ENCODE data around the gene NOSTRIN. TPM values are rescaled to one million over a fixed set of nuclear protein-coding genes. Genes with fewer than 3 reads are reported as not detected.

Gene NOSTRIN
- total and polyA plus RNA-seq, 2 experiments from 2014 or later: 0.45 to 0.54 TPM

DNA sequence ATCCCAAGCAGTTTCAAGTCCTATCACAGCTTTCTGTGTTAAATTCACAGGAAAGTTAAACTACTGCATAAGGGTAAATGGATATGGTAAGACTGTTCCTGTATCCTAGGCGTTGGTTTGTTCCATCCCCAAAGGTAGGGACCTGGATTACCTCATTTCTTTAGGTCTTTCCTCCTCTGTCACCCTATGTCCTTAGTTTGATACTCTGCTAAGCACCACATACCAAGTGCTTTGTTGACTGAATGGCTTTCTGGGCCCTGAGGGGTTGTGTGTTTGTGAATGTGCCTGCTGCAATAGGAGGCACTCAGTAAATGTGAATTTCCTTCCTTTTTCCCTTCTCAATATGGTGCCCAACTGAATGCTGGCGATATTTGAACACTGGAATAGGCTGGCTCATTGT lies 7.8 kb downstream of the NOSTRIN start:
- no peaks in the 10 kb centered on the region for H3F3A ChIP-seq (ENCODE audit: insufficient read depth)
- 56 to 73% methylated on average over 2 of the region's 2 CpGs for WGBS, 2 experiments (ENCODE audit: low coverage in 1 of 2, low lambda C conversion rate in 2 of 2, missing lambda C conversion rate in 2 of 2)
- no peak for DNase-seq

DNA sequence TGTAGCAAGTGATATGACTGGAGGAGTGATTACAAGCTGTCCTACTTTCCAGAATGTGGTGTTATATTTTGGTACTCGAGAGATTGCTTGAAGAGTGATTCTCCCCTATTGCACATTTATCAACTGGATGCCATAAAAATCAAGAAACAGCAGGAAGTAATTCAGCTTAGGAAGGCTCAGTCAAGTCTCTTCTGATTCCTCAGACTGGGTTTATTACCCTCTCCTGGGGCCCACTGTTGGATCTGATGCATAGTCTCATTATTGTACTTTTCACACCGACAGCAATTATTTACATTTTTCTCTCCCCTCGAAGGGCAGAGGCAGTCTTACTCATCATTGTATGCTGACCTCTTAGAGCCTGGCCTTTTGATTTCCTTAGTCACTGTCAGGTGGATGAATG lies 9.3 kb downstream of the NOSTRIN start:
- Histone ChIP-seq H3K27ac (no peak overlapping the region), H3K79me2 (ENCODE audit: insufficient read depth) (no peaks in the 10 kb centered on the region), H3K4me3 (no peak overlapping the region), H3F3A (ENCODE audit: insufficient read depth) (peaks cover 3% of the 10 kb centered on the region), H3K9me3 (ENCODE audit: low read depth) (no peaks in the 10 kb centered on the region), H3K4me2 (ENCODE audit: unreplicated experiment) (no peak overlapping the region), H3K9ac (no peak overlapping the region), H2AFZ (no peak overlapping the region), H3K27me3 (replicated peaks; ENCODE audit: insufficient read depth) (no peaks in the 10 kb centered on the region), H4K20me1 (ENCODE audit: insufficient read depth) (no peaks in the 10 kb centered on the region), H3K4me1 (ENCODE audit: insufficient read depth) (peaks cover 9% of the 10 kb centered on the region), H3K36me3 (ENCODE audit: low read depth) (no peaks in the 10 kb centered on the region), H3K9me2 (ENCODE audit: insufficient read depth) (no peaks in the 10 kb centered on the region)
- TF ChIP-seq EZH2phosphoT487 (IDR thresholded peaks at IDR 0.05; ENCODE audit: insufficient read depth, low read depth): no peak
- no peak for TF ChIP-seq EZH2 (IDR thresholded peaks at IDR 0.05; ENCODE audit: insufficient read depth, poor library complexity, severe bottlenecking)
- whole genome bisulfite sequencing, 2 experiments (ENCODE audit: low coverage in 1 of 2, low lambda C conversion rate in 2 of 2, missing lambda C conversion rate in 2 of 2): 29 to 30% methylated on average over 3 of the region's 3 CpGs
- in situ Hi-C loops (cut with MboI): no loop called here
- DNase-seq: no peak

More for the DNA sequence above, 7.8 kb downstream of the NOSTRIN start:
- no peaks in the 10 kb centered on the region for H3K4me1 ChIP-seq (ENCODE audit: insufficient read depth)
- H3K9me3 ChIP-seq (ENCODE audit: low read depth): no peaks in the 10 kb centered on the region
- H3K4me3 ChIP-seq: no peak overlapping the region
- H3K79me2 ChIP-seq (ENCODE audit: insufficient read depth): no peaks in the 10 kb centered on the region
- no peaks in the 10 kb centered on the region for H3K9me2 ChIP-seq (ENCODE audit: insufficient read depth)
- TF ChIP-seq EZH2 (IDR thresholded peaks at IDR 0.05; ENCODE audit: insufficient read depth, poor library complexity, severe bottlenecking) (no peak), EZH2phosphoT487 (IDR thresholded peaks at IDR 0.05; ENCODE audit: insufficient read depth, low read depth) (no peak)
- H2AFZ ChIP-seq: no peak overlapping the region
- in situ Hi-C loops (cut with MboI): no loop called here
- H3K36me3 ChIP-seq (ENCODE audit: low read depth): no peaks in the 10 kb centered on the region
- H3K9ac ChIP-seq: no peak overlapping the region
- H3K4me2 ChIP-seq (ENCODE audit: unreplicated experiment): no peak overlapping the region
- no peak overlapping the region for H3K27ac ChIP-seq
- no peaks in the 10 kb centered on the region for H3K27me3 ChIP-seq (replicated peaks; ENCODE audit: insufficient read depth)
- H4K20me1 ChIP-seq (ENCODE audit: insufficient read depth): no peaks in the 10 kb centered on the region

DNA sequence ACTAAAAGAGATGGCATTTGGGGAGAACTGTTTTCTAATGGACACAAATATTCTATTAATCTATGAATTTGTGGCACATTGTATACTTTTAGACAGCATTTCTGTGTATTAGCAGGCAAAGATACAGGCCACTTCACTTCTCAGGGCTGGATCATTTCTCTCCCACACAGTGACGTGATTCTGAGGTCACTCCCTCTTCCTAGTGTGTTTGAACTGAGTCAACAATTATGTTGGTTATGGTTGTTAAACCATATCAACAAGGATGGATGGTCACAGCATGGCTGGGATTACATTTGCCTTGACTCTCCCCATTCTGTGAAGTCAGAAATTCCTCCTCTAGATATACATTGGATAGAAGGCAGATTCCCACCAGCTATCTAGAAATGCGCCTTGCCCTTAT lies 11.6 kb downstream of the NOSTRIN start:
- no peak for TF ChIP-seq EZH2phosphoT487 (IDR thresholded peaks at IDR 0.05; ENCODE audit: insufficient read depth, low read depth)
- TF ChIP-seq EZH2 (IDR thresholded peaks at IDR 0.05; ENCODE audit: insufficient read depth, poor library complexity, severe bottlenecking): no peak
- Histone ChIP-seq H3K27ac (no peak overlapping the region), H3K9me2 (ENCODE audit: insufficient read depth) (no peaks in the 10 kb centered on the region), H3K9me3 (ENCODE audit: low read depth) (no peaks in the 10 kb centered on the region), H3K4me2 (ENCODE audit: unreplicated experiment) (no peak overlapping the region), H3K36me3 (ENCODE audit: low read depth) (no peaks in the 10 kb centered on the region), H2AFZ (no peak overlapping the region), H4K20me1 (ENCODE audit: insufficient read depth) (no peaks in the 10 kb centered on the region), H3K79me2 (ENCODE audit: insufficient read depth) (no peaks in the 10 kb centered on the region), H3K9ac (no peak overlapping the region), H3K27me3 (replicated peaks; ENCODE audit: insufficient read depth) (no peaks in the 10 kb centered on the region), H3K4me1 (ENCODE audit: insufficient read depth) (peaks cover 15% of the 10 kb centered on the region), H3K4me3 (no peak overlapping the region), H3F3A (ENCODE audit: insufficient read depth) (peaks cover 7% of the 10 kb centered on the region)
- 56 to 66% methylated on average over 2 of the region's 2 CpGs for WGBS, 2 experiments (ENCODE audit: low coverage in 1 of 2, low lambda C conversion rate in 2 of 2, missing lambda C conversion rate in 2 of 2)
- peak; percentile 38 for DNase-seq
- in situ Hi-C loops (cut with MboI): no loop called here

DNA sequence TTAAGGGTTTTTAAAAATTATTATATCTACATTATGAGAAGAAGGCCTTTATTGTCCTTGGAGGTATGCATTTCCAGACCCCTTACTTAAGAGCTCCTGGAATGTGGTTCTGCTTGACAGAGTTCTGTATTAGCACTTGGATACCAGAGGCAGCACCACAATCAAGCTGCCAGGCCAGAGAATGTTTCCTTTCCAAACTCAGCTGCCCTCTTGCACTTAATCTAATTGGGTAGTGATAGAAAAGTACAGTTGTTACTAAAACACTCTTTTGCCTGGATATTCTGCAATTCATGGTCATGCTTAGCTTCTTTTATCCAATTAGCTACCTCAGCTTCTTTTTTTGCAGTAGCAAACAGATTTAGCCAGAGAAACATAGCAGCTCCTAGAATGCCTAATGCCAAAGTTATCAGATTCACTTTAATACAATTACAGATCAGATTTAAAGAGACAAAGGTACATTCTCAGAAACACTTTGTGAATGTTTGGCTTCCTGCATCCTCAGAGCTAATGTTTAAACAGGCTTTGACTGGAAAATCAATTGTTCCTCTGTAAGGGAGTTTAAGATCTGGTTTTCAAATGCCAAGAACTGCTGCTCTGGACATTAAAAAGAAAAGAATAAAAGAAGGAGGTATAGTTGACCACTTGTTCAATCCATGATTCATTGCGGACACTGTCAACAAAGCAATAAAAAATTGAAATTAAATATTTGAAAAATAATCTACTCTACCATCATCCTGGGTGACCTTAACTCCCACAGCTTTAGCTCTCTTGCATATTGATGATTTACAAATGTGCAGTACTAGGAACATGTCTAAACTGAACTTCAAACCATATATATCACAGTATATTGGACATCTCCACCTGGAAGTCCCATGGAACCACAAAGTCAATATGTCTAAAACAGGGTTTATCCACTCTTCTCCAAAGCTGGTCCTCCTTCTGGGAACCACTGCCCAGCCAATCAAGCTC lies 12.8 kb downstream of the NOSTRIN start:
- no peak overlapping the region for H3K27ac ChIP-seq
- peaks cover 7% of the 10 kb centered on the region for H3F3A ChIP-seq (ENCODE audit: insufficient read depth)
- no peak overlapping the region for H3K4me3 ChIP-seq
- peaks cover 15% of the 10 kb centered on the region for H3K4me1 ChIP-seq (ENCODE audit: insufficient read depth)
- no peak overlapping the region for H3K4me2 ChIP-seq (ENCODE audit: unreplicated experiment)
- DNase-seq: no peak
- no peaks in the 10 kb centered on the region for H3K9me2 ChIP-seq (ENCODE audit: insufficient read depth)
- H3K36me3 ChIP-seq (ENCODE audit: low read depth): no peaks in the 10 kb centered on the region
- H4K20me1 ChIP-seq (ENCODE audit: insufficient read depth): no peaks in the 10 kb centered on the region
- no peak overlapping the region for H3K9ac ChIP-seq
- in situ Hi-C loops (cut with MboI): no loop called here
- 94 to 98% methylated on average over 1 of the region's 1 CpG for WGBS, 2 experiments (ENCODE audit: low coverage in 1 of 2, low lambda C conversion rate in 2 of 2, missing lambda C conversion rate in 2 of 2)
- TF ChIP-seq EZH2phosphoT487 (IDR thresholded peaks at IDR 0.05; ENCODE audit: insufficient read depth, low read depth) (no peak), EZH2 (IDR thresholded peaks at IDR 0.05; ENCODE audit: insufficient read depth, poor library complexity, severe bottlenecking) (no peak)
- H3K9me3 ChIP-seq (ENCODE audit: low read depth): no peaks in the 10 kb centered on the region
- H3K79me2 ChIP-seq (ENCODE audit: insufficient read depth): no peaks in the 10 kb centered on the region
- H3K27me3 ChIP-seq (replicated peaks; ENCODE audit: insufficient read depth): no peaks in the 10 kb centered on the region
- no peak overlapping the region for H2AFZ ChIP-seq

Measured in GM23248 (cell line).